Measurements from ENCODE around the gene PTGES3L. TPM values are rescaled to one million over a fixed set of nuclear protein-coding genes. Genes with fewer than 3 reads are reported as not detected.
"Not testable (repeated sequence)": the region's sequence is repeated elsewhere in the genome, so short reads cannot be mapped to it uniquely, and the experiment has no call there.

Gene PTGES3L
- total RNA-seq, 2 donors from 2014 or later, result 0.55 to 1.3 TPM

DNA sequence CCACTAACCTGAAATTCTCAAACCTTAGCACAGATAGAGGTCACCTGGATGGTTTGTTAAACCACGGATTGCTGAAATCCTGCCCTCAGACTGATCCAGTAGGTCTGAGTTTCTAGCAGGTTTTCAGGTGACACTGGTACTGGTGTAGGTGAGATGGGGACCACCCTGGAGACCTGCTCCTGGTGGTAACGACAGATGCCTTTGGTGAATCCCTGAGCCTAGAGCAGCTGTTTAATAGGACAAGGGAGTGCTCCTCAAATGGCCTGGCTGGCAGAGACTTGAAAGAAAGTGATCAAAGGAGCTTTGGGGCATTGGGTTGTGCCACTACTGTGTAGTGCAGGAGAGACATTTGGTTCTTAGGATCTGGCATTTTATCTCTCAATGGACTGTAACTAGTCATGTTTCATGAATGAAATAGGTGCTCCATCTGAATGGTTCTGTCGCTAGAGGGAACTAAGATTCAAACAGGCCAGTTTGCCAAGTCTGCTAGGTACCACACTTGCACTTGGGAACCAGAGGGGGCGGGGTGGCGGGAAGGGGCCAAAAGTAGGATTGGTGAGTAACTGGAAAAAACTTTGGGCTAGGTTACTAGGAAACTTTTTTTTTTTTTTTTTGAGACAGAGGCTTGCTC is 23.8 kb upstream of the PTGES3L start:
- Mint-ChIP-seq H3K4me1 (ENCODE audit: low read depth in 2 of 2) (peaks cover 22 to 25% of the 10 kb centered on the region in 2 donors), H3K36me3 (peaks cover 17% of the 10 kb centered on the region)
- no peak for DNase-seq (ENCODE audit: low spot score)

DNA sequence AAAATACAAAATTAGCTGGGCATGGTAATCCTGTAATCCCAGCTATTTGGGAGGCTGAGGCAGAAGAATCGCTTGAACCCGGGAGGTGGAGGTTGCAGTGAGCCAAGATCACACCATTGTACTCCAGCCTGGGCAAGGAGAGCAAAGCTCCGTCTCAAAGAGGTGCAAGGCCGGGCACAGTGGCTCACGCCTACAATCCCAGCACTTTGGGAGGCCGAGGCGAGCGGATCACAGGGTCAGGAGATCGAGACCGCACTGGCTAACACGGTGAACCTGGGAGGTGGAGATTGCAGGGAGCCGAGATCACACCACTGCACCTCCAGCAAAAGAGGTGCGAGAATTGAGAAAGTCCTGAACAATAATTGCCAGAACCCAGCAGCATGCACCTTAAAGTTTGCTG is 21.0 kb upstream of the PTGES3L start:
- H3K27ac Mint-ChIP-seq, H3K27me3 Mint-ChIP-seq: not testable (repeated sequence)

More for the DNA sequence above, 23.8 kb upstream of the PTGES3L start:
- H3K27ac Mint-ChIP-seq, result peak overlapping the region in 1 of 2 donors; percentile 81
- H3K27me3 Mint-ChIP-seq, result no peaks in the 10 kb centered on the region
- ATAC-seq, result no peak
- H3K4me3 Mint-ChIP-seq, result no peak overlapping the region
- no peaks in the 10 kb centered on the region for H3K9me3 Mint-ChIP-seq

DNA sequence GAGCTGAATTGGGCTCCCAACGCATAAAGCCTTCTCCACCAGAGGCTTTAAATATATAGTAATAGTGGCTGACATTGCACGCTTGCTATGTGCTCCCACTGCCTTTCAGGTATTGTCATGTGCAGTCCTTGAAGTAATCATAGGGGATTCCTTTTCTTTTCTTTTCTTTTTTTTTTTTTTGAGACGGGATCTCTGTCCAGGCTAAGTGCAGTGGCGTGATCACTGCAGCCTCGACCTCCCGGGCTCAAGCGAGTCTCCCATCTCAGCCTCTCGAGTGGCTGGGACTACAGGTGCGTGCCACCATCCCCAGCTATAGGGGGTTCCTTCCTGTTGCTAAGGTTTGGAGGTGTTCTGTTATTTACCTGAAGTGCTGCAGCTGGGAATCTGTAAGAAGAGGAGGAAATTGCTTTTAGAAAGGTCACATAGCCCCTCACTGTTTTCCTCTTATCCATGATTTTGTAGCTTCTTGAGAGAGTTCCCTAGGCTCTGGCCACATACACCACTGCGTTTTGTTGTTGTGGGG is 19.2 kb upstream of the PTGES3L start:
- Mint-ChIP-seq H3K27ac (peak overlapping the region; percentile 95 to 96), H3K9me3 (no peaks in the 10 kb centered on the region), H3K36me3 (peaks cover 19% of the 10 kb centered on the region), H3K27me3 (no peaks in the 10 kb centered on the region), H3K4me1 (ENCODE audit: low read depth in 2 of 2) (peaks cover 23 to 25% of the 10 kb centered on the region in 2 donors), H3K4me3 (peak overlapping the region; percentile 88)
- ATAC-seq (no peak), DNase-seq (ENCODE audit: low spot score) (no peak)

More for the DNA sequence above, 21.0 kb upstream of the PTGES3L start:
- H3K9me3 Mint-ChIP-seq; ATAC-seq; DNase-seq (ENCODE audit: low spot score): not testable (repeated sequence)
- Mint-ChIP-seq H3K4me1 (ENCODE audit: low read depth in 2 of 2) (peaks cover 19 to 25% of the 10 kb centered on the region in 2 donors), H3K4me3 (peak overlapping the region; percentile 10), H3K36me3 (peaks cover 19% of the 10 kb centered on the region)

- peaks cover 22 to 23% of the 10 kb centered on the region in 2 donors for H3K4me1 Mint-ChIP-seq (ENCODE audit: low read depth in 2 of 2)
- ATAC-seq, result peak; percentile 98
- no peaks in the 10 kb centered on the region for H3K9me3 Mint-ChIP-seq
- DNase-seq (ENCODE audit: low spot score), result peak; percentile 98
- no peaks in the 10 kb centered on the region for H3K27me3 Mint-ChIP-seq
- peaks cover 19% of the 10 kb centered on the region for H3K36me3 Mint-ChIP-seq
- H3K4me3 Mint-ChIP-seq, result peak within 1 kb of the TSS; percentile 88
- peak within 1 kb of the TSS; percentile 95 to 96 for H3K27ac Mint-ChIP-seq
Measured at GRCh38 chr17:42997984-42998938, 18.4 kb upstream of the PTGES3L start, which contains the start of gene RPL27. RPL27 (plus strand) TSS chr17:42998419; CDS start chr17:42998751, 332 bp downstream.

DNA sequence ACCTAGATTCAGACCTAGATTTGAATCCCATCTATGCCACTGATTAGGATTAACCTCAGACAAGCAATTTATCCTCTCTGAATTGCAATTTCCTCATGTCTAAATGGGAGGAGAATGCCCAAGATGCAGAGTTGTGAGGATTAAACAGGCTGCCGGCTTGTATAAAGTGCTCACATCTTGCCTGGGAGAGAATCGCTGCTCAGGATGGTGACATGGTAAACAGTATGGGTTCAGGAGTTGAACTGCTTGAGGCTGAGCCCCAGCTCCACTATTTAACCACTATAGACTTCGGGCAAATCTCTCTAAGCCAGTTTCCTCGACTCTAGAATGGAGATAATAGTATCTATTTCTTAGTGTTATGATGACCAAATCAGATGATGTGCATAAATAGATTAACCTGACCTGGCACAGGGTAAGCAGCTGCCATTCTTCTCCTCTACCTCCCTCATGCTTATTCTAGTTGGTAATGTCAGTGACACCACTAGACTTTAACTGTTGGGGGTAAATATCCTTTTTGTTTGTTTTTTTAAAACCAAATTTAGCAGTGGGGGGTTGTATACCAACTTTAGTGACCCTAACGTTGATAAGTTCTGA is 17.6 kb upstream of the PTGES3L start:
- no peak for DNase-seq (ENCODE audit: low spot score)
- peaks cover 19% of the 10 kb centered on the region for H3K36me3 Mint-ChIP-seq
- peak overlapping the region; percentile 88 for H3K4me3 Mint-ChIP-seq
- peaks cover 22 to 23% of the 10 kb centered on the region in 2 donors for H3K4me1 Mint-ChIP-seq (ENCODE audit: low read depth in 2 of 2)
- ATAC-seq, result no peak
- H3K27me3 Mint-ChIP-seq, result no peaks in the 10 kb centered on the region
- H3K27ac Mint-ChIP-seq, result peak overlapping the region; percentile 95 to 96
- no peaks in the 10 kb centered on the region for H3K9me3 Mint-ChIP-seq

DNA sequence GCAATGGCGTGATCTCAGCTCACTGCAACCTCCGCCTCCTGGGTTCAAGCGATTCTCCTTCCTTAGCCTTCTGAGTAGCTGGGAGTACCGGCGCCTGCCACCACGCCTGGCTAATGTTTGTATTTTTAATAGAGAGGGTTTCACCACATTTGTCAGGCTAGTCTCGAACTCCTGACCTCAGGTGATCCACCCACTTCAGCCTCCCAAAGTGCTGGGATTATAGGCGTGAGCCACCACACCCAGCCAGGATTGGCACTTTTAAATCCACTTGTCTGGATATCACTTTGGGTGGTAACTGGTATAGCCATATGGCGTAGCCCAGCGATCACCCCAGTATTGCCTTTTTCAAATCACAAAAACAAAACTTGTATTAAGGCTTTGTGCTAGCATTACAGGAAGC is 14.0 kb upstream of the PTGES3L start:
- Mint-ChIP-seq H3K4me1 (ENCODE audit: low read depth in 2 of 2) (peaks cover 10 to 11% of the 10 kb centered on the region in 2 donors), H3K36me3 (peaks cover 14% of the 10 kb centered on the region)
- H3K4me3 Mint-ChIP-seq; H3K27me3 Mint-ChIP-seq; DNase-seq (ENCODE audit: low spot score); H3K27ac Mint-ChIP-seq; ATAC-seq; H3K9me3 Mint-ChIP-seq: not testable (repeated sequence)

GRCh38 chr17:42992872-42993271 is 13.0 kb upstream of the PTGES3L start:
- ATAC-seq, result no peak
- Mint-ChIP-seq H3K4me3 (no peak overlapping the region), H3K4me1 (ENCODE audit: low read depth in 2 of 2) (peaks cover 4 to 8% of the 10 kb centered on the region in 2 donors), H3K27ac (no peak overlapping the region), H3K9me3 (no peaks in the 10 kb centered on the region), H3K36me3 (peaks cover 10% of the 10 kb centered on the region), H3K27me3 (no peaks in the 10 kb centered on the region)
- DNase-seq (ENCODE audit: low spot score), result no peak

- Mint-ChIP-seq H3K27ac (no peak overlapping the region), H3K27me3 (no peaks in the 10 kb centered on the region), H3K4me3 (no peak overlapping the region), H3K4me1 (ENCODE audit: low read depth in 2 of 2) (peaks cover 2 to 4% of the 10 kb centered on the region in 2 donors), H3K36me3 (peaks cover 10% of the 10 kb centered on the region), H3K9me3 (no peaks in the 10 kb centered on the region)
- no peak for ATAC-seq
- no peak for DNase-seq (ENCODE audit: low spot score)
Measured at GRCh38 chr17:42991471-42991870, 11.6 kb upstream of the PTGES3L start.

DNA sequence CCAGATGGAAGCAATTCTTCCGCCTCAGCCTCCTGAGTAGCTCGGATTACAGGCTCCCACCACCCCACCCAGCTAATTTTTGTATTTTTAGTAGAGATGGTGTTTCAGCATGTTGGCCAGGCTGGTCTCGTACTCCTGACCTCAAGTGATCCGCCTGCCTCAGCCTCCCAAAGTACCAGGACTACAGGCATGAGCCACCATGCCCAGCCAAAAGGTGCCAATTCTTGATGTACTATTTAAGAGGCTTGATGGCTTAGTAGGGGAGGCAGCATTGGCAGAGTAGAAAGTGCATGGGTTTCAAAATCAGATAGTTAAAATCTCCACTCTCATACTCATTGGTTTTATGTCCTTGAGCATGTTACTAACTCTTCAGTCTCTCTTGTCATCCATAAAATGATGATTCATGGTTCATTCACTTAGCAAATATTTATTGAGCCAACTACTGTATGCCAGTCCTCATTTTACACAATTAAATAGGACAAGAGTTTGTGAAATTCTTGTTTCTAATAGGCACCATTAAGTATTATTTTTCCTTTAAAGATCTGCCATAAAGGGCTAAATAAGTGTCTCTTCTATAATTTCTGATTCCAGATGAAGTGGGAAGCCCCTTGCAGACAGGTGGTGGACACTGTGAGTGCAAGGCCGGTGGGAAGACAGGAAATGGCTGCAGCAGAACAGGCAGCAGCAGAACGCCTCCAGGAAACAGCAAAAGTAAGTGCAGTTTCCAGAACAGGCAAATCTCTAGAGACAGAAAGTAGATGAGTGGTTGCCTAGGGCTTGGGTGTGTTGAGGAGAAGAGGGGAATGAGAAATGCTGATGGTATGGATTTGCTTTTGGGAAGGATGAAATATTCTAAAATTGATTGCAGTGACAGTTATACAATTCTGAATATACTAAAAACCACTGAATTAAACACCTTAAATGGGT is 10.1 kb upstream of the PTGES3L start:
- Mint-ChIP-seq H3K4me3 (no peak overlapping the region), H3K4me1 (ENCODE audit: low read depth in 2 of 2) (peaks cover 5 to 7% of the 10 kb centered on the region in 2 donors), H3K27ac (no peak overlapping the region), H3K36me3 (peaks cover 10% of the 10 kb centered on the region), H3K9me3 (no peaks in the 10 kb centered on the region), H3K27me3 (no peaks in the 10 kb centered on the region)
- ATAC-seq (no peak), DNase-seq (ENCODE audit: low spot score) (no peak)

DNA sequence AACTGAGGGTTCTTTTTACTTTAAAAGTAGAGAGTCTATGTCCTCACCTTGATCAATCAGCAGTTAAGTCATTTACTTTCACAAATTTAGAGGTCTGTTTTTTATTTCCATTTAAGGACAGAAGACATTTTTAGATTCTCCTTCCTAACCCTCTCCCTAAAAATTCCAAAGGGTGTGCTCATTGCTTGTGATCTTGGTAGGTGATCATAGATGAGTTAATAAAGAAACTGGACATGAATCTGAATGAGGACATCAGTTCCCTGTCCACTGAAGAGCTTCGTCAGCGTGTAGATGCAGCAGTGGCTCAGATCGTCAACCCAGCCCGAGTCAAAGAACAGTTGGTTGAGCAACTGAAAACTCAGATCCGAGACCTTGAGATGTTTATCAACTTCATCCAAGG is 9.3 kb upstream of the PTGES3L start:
- no peak overlapping the region for H3K4me3 Mint-ChIP-seq
- H3K4me1 Mint-ChIP-seq (ENCODE audit: low read depth in 2 of 2), result peaks cover 6 to 8% of the 10 kb centered on the region in 2 donors
- H3K36me3 Mint-ChIP-seq, result peaks cover 10% of the 10 kb centered on the region
- no peak overlapping the region for H3K27ac Mint-ChIP-seq
- H3K27me3 Mint-ChIP-seq, result no peaks in the 10 kb centered on the region
- no peaks in the 10 kb centered on the region for H3K9me3 Mint-ChIP-seq
- no peak for DNase-seq (ENCODE audit: low spot score)
- no peak for ATAC-seq

DNA sequence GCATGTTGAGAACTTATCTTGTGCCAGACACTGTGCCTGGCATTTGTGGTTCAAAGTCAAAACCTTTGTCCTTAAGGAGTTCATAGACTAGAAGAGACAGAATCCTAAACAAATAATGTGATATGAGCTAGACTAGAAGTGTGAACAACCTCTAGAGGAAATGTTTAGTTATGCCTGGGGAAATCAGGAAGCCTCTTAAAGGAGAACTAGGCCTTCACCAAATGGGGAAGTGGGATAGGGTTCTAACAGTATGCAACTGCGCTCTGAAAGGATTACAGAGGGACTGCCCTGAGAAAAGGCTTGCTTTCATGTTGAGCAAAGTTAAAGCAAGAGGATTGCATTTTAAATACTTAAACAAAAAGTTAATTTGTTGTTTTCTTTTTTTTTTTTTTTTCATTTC is 5.3 kb upstream of the PTGES3L start:
- H3K9me3 Mint-ChIP-seq, result no peaks in the 10 kb centered on the region
- no peak overlapping the region for H3K4me3 Mint-ChIP-seq
- H3K27me3 Mint-ChIP-seq, result no peaks in the 10 kb centered on the region
- peaks cover 16 to 18% of the 10 kb centered on the region in 2 donors for H3K4me1 Mint-ChIP-seq (ENCODE audit: low read depth in 2 of 2)
- DNase-seq (ENCODE audit: low spot score) (no peak), ATAC-seq (no peak)
- peak overlapping the region in 1 of 2 donors; percentile 35 for H3K27ac Mint-ChIP-seq
- H3K36me3 Mint-ChIP-seq, result peaks cover 11% of the 10 kb centered on the region

DNA sequence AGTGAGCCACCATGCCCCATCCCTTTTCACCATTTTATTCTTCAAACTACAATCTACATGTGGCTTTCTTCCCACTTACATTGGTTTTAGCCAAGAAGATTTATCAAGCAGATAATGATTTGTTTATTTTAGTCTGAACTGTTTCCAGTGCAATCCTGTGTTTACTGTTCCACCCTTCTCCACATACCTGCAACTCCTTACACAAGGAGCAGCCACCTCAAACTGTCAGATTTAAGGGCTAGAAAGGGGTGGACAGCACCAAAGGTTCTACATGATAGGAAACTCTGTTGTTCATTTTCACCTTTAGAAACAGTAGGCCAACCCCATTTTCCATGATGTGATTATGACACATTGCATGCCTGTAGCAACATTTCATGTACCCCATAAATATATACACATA is 2.4 kb upstream of the PTGES3L start:
- no peaks in the 10 kb centered on the region for H3K9me3 Mint-ChIP-seq
- H3K4me1 Mint-ChIP-seq (ENCODE audit: low read depth in 2 of 2), result peaks cover 22 to 27% of the 10 kb centered on the region in 2 donors
- H3K27ac Mint-ChIP-seq, result peak overlapping the region in 1 of 2 donors; percentile 96
- ATAC-seq (no peak), DNase-seq (ENCODE audit: low spot score) (no peak)
- peaks cover 0 to 6% of the 10 kb centered on the region in 2 donors for H3K27me3 Mint-ChIP-seq
- peak overlapping the region; percentile 95 for H3K4me3 Mint-ChIP-seq
- H3K36me3 Mint-ChIP-seq, result peaks cover 5% of the 10 kb centered on the region

Measured in natural killer cell treated with Interleukin-12 subunit alpha and Interleukin-12 subunit beta and Interleukin-15 and Interleukin-18, amount 100 ng/mL, for 72 hours (primary cell).